Fibroblast of mammary gland (primary cell): ENCODE data around the gene PTPRE.

ENCODE experiments used
- DNase-seq: peaks from one replicate; pipeline ENCODE4 v3.0.0-alpha.2; 2010; ENCODE audit warnings: low read depth
- H3K4me3 ChIP-seq: 2 replicates; pipeline ENCODE4 v1.5.1; 2011; ENCODE audit warnings: low read depth, mild to moderate bottlenecking, low read length, moderate library complexity; ENCODE audit not compliant: control insufficient read depth
- TF ChIP-seq, protein P1 (sequence below): conservative IDR thresholded peaks from 2 replicates; pipeline ENCODE4 v1.5.1; 2011; ENCODE audit warnings: low read depth, low read length, inconsistent platforms; ENCODE audit not compliant: control insufficient read depth, insufficient read depth

The PTPRE gene

DNA sequence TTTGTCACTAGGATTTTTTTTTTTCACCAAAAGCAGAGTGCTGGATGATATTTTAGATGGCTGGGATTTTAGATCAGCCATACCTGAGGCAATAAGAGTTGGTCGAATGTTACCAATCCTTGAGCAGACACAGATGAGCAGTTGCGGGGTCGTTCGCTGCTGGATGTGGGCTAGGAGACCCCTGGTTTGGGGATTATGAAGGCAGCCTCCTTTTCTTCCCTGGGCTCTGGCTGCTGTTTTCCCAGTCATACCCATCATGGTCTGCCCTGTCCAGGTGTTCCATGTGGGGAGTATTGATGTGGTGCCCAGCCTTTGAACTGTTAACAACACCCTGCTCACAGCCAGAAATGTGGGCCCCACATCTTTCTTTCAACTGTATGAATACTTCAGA is 5.0 kb downstream of the PTPRE start:
- DNase-seq: no peak
- H3K4me3 ChIP-seq: no peak overlapping the region
- TF ChIP-seq, protein P1, sequence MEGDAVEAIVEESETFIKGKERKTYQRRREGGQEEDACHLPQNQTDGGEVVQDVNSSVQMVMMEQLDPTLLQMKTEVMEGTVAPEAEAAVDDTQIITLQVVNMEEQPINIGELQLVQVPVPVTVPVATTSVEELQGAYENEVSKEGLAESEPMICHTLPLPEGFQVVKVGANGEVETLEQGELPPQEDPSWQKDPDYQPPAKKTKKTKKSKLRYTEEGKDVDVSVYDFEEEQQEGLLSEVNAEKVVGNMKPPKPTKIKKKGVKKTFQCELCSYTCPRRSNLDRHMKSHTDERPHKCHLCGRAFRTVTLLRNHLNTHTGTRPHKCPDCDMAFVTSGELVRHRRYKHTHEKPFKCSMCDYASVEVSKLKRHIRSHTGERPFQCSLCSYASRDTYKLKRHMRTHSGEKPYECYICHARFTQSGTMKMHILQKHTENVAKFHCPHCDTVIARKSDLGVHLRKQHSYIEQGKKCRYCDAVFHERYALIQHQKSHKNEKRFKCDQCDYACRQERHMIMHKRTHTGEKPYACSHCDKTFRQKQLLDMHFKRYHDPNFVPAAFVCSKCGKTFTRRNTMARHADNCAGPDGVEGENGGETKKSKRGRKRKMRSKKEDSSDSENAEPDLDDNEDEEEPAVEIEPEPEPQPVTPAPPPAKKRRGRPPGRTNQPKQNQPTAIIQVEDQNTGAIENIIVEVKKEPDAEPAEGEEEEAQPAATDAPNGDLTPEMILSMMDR: no peak

DNA sequence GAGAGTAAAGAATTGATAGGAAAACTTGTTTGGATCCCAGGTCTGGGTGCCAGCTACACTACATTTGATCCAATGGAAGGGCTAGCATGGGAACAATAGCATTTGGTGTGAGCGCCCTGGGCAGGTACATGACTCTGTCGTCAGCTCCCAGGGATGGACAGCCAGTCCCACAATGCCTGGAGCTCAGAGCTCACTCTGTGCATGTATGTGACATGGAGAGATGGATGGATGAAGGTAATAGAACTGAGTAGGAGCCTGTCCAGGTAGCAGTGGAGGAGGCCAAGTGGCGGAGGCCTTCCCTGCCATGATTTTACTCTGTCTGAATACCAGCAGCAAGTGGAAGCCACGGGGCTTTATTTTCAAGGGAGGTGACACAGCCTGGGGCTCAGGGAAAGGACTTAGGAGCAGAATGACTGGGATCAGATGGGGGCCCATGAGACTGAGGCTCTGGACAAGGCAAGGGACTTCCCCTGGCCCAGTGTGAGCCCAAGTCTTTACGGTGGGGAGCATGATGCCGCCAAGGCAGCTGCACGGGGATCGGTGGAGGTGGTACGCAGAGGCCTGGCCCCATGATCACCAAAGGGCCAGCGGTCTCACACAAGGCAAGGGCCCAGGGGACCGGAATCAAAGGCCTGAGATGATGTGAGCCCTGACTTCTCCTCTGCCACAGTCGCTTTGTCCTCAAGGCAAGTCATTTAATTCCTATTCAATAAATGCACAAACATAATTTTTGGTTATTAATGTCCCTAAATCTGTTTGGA is 5.9 kb downstream of the PTPRE start:
- H3K4me3 ChIP-seq: no peak overlapping the region
- DNase-seq: no peak
- TF ChIP-seq, protein P1: no peak

DNA sequence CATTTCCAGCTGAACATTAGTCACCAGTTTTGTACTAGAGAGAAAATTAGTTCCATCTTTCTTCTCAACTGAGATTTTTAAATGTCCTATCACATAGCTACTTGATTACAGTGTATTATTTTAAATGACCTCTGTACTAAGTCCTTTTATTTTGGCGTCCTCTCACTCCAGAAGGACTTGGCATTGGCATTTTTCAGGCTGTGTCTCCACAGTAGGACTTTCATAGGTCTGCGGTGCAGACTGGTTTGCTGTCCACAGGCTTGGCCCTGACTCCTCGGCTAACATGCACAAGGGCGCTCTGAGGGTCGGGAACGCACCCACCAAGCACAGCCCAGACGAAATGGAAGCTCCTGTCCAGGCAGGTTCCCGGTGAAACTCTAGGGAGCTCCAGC is 6.5 kb downstream of the PTPRE start:
- TF ChIP-seq, protein P1: no peak
- DNase-seq: no peak
- H3K4me3 ChIP-seq: no peak overlapping the region

DNA sequence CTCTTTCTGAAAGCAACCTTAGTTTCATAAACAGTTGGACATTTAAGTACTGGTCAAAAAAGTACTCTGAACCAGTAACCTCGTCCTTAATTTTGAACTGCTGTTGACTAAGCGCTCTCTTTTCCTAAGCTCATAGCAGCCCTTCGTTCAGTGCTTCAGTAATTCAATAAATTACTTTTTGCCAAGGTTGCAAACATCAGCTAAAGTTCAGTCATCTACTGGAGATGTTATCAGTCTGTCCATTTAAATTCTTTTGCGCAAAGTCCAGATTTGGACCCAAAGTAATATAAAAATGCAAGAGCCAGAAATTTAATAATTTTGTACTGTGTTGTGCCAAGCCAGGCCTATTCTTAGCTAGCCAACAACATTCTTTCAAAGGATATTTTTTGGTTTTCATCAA is 8.4 kb downstream of the PTPRE start:
- H3K4me3 ChIP-seq: no peak overlapping the region
- no peak for DNase-seq
- TF ChIP-seq, protein P1: no peak

DNA sequence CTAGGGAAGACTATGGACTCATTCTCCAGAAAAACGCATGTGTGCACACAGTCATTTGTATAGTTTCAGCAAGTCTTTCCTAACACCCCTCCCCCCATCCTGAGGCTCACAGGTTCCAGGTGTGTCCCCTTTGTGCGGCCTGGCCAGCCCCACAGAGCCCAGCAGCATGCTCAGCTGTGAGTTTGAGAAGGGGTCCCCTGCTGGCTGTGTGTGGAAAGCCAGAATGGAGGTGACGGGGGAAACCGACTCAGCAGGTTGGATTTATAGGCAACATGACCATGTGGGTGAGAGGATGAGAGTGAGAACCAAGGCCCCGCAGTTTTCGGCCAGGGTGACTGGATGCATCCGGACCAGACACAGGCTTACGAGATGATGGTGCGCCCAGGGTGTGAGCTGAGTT is 9.9 kb downstream of the PTPRE start:
- DNase-seq: no peak
- no peak overlapping the region for H3K4me3 ChIP-seq
- TF ChIP-seq, protein P1: no peak

DNA sequence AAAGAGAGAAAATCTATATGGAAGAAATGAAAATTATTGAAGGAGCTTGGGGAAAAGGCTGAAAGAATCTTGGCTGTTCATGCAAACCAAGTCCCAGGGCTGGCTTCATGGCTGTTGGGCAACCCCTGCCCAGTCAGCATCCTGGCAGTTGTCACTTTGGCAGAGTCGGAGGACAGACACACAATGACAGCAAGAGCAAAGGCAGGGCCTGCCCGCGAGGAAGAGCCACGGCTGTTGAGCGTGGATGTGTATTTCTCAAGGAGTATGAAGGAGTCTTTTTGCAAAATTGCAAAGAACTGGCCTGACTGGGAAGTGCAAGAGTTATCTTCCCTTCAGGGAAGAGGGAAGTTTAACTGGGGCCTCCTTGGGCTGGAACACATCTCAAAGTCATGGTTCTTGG is 11.7 kb downstream of the PTPRE start:
- TF ChIP-seq, protein P1: no peak
- no peak for DNase-seq
- no peak overlapping the region for H3K4me3 ChIP-seq
